Bladder microvascular endothelial cell (primary cell): ENCODE measurements around the gene CIPC. TPM values are rescaled to one million over a fixed set of nuclear protein-coding genes. Genes with fewer than 3 reads are reported as not detected.

ENCODE experiments used
- total RNA-seq: library from RNA; depleted of rRNA; stranded (reverse); fragments of >200 nt; gene quantifications from 2 replicates; pipeline ENCODE4 v1.2.3, GENCODE V29; 2014

The CIPC gene, protein sequence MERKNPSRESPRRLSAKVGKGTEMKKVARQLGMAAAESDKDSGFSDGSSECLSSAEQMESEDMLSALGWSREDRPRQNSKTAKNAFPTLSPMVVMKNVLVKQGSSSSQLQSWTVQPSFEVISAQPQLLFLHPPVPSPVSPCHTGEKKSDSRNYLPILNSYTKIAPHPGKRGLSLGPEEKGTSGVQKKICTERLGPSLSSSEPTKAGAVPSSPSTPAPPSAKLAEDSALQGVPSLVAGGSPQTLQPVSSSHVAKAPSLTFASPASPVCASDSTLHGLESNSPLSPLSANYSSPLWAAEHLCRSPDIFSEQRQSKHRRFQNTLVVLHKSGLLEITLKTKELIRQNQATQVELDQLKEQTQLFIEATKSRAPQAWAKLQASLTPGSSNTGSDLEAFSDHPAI
- total RNA-seq: 8.3 and 12.8 TPM in 2 replicates

DNA sequence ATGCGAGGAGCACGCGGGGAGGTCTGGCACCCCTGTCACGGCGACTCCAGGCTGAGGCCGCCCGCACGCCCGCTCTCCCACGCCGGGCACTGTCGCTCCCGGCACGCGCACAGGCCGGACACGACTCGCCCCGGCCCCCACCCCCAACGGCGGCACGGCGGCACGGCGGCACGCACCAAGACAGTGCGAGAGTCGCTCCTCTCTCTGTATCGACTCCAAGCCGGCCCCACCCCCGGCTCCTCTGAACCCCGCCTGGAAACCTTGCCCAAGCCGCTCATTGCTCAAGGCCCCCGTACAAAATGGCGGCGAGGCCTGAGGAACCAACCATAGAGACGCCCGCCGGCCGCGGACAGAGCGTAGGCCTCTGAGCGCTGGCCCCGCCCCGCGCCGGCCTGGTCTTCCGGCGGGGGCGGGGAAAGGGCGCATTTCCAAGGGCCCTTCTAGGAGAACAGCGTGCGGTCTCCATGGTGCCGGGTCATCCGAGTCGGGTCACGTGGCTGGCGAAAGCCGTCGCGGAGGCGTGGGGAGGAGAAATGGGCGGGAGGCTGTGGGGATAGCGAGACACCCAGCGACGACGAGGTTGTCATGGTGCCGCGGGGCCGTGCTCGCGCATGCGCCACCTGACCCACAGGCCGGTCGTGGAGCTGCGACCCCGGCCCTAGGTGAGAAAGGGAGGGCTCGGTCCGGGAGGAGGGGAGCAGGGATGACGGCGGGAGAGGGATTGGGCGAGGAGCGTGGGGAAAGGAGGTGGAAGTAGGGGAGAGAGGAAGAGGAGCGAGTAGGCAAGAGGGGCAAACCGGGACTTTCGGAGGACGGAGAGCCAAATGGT is at the start of gene CIPC:
TSS of gene CIPC (plus strand) at position 559 of the 829 bp plus-strand sequence. CDS start 7,451 bp downstream, outside the sequence.

DNA sequence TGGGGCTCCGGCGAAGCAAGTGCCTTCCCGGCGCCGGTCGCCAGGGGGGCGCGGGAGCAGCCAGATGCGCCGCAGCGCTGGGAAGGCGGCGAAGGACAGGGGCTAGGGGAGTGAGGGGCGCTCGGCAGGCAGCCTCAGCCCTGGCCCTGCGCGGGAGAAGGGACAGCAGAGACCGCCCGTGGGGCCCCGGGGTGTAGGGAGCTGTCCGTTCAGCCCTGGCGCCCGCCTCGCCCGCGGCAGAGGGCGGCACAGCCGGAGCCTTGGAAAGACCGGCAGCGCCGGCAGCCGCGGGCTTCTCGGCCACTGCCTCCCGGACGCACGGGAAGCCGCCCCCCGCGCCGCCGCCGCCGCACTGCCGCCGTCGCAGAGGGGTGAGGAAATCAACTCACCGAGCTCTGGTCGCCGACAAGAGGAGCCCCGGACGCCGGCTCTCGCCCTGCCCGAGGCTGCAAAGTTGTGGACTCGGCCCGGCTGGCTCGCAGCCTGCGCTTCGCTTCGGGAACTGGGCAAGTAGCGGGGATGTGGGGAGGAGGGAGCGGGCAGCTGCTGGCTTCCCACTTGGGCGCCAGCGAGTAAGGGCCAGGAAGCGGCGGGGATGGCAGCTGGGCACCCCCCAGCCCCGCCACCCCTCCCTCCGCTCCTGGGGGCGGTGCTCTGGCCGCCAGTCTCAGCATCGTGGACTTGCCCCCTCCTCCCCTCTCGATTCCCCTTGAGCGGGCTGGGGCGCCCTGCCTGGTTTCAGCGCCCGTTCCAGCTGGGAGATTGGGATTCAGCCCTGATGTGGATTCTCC is 43.4 kb downstream of the CIPC start, which contains the start of gene ZDHHC22:
TSS of gene ZDHHC22 (minus strand) at position 578 of the 791 bp plus-strand sequence. CDS start 2,053 bp downstream, outside the sequence.

Other genes starting within 250 kb of the CIPC start
- gene IRF2BPL, start 69.5 kb upstream of the CIPC start, total RNA-seq: 9.9 and 13.5 TPM in 2 replicates
- gene ZDHHC22, start 43.5 kb downstream of the CIPC start, total RNA-seq: under 0.01 TPM in 1 of 2 replicates, not detected in the other
- gene TMEM63C, start 83.5 kb downstream of the CIPC start, total RNA-seq: 0.65 TPM in 1 of 2 replicates, not detected in the other
- gene NGB, start 172.9 kb downstream of the CIPC start, total RNA-seq: not detected in 2 replicates
- 6.5 and 10.6 TPM in 2 replicates for gene POMT2, start 222.6 kb downstream of the CIPC start, total RNA-seq
- 13.2 and 20.9 TPM in 2 replicates for gene GSTZ1, start 222.8 kb downstream of the CIPC start, total RNA-seq